Adrenal gland (tissue), 5 donors: ENCODE data around the gene VENTX.

ENCODE experiments used
- POLR2A ChIP-seq, 2 donors: fragments of 450-650 bp; IDR thresholded peaks; one replicate each; pipeline ENCODE4 v1.6.1; 2017; ENCODE audit warnings: antibody characterized with exemption in 2 of 2, mild to moderate bottlenecking in 2 of 2, moderate library complexity in 1 of 2
- TF ChIP-seq, protein P1 (sequence below), 6 experiments: fragments of 450-650 bp in 4 of 6; fragments of 200-600 bp in 2 of 6; sonication (generic) in 1 of 6; IDR thresholded peaks; 1 replicate in 5 of 6; 2 replicates in 1 of 6; pipeline versions ENCODE4 v1.5.1 to v1.8.0; 2016 to 2021; ENCODE audit warnings: antibody characterized with exemption in 6 of 6, mild to moderate bottlenecking in 2 of 6, moderate library complexity in 1 of 6
- donor health status: DM: no; HTN: no; CAD: no.

DNA sequence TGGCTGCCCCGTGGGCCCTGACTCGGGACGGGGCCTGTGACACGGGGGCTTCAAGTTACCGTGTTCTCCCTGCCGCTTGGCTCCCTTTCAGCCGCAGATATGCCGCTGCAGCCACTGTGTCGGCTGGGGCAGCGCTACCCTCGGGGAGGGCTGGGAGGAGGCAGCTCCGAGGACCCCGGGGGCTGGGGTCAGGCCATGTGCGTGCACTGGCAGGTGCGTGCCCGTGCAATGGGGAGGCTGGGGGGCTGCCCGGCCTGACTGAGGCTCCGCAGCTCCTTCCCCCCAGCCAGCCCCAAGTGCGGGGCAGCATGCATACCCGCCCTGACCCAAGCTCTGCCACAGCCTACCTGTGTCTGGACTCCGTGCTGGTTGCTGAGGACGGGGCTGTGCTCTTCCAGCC is 48.4 kb upstream of the VENTX start:
- TF ChIP-seq, protein P1, sequence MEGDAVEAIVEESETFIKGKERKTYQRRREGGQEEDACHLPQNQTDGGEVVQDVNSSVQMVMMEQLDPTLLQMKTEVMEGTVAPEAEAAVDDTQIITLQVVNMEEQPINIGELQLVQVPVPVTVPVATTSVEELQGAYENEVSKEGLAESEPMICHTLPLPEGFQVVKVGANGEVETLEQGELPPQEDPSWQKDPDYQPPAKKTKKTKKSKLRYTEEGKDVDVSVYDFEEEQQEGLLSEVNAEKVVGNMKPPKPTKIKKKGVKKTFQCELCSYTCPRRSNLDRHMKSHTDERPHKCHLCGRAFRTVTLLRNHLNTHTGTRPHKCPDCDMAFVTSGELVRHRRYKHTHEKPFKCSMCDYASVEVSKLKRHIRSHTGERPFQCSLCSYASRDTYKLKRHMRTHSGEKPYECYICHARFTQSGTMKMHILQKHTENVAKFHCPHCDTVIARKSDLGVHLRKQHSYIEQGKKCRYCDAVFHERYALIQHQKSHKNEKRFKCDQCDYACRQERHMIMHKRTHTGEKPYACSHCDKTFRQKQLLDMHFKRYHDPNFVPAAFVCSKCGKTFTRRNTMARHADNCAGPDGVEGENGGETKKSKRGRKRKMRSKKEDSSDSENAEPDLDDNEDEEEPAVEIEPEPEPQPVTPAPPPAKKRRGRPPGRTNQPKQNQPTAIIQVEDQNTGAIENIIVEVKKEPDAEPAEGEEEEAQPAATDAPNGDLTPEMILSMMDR (IDR thresholded peaks at IDR 0.05) = no peak
- TF ChIP-seq POLR2A (IDR thresholded peaks at IDR 0.05) = no peak
